ENCODE data around the gene C1QA. TPM values are rescaled to one million over a fixed set of nuclear protein-coding genes. Genes with fewer than 3 reads are reported as not detected.

C1QA gene
- total RNA-seq, 1 experiment from 2014 or later: 0.50 TPM

- Mint-ChIP-seq H3K27me3 (ENCODE audit: low read depth) (peaks cover 13% of the 10 kb centered on the region), H3K9me3 (no peaks in the 10 kb centered on the region), H3K4me1 (peaks cover 8% of the 10 kb centered on the region), H3K36me3 (no peaks in the 10 kb centered on the region), H3K27ac (no peak overlapping the region), H3K4me3 (no peak overlapping the region)
- CTCF ChIA-PET: no interaction called here
- TF ChIP-seq SOX15 (CRISPR knock-in tag; IDR thresholded peaks at IDR 0.05): no peak
- no peak for TF ChIP-seq GRHL2 (CRISPR knock-in tag; IDR thresholded peaks at IDR 0.05; ENCODE audit: insufficient replicate concordance, severe bottlenecking)
- TF ChIP-seq FOXP4 (CRISPR knock-in tag; IDR thresholded peaks at IDR 0.05): no peak
- no peak for TF ChIP-seq CBFB (CRISPR knock-in tag; IDR thresholded peaks at IDR 0.05; ENCODE audit: low read depth)
- TF ChIP-seq TEAD4 (CRISPR knock-in tag; IDR thresholded peaks at IDR 0.05): no peak
- no peak for TF ChIP-seq MLX (CRISPR knock-in tag; IDR thresholded peaks at IDR 0.05)
- TF ChIP-seq ATF3 (CRISPR knock-in tag; conservative IDR thresholded peaks at IDR 0.05): no peak
- POLR2A ChIA-PET: no interaction called here
- ATAC-seq (no peak), DNase-seq (ENCODE audit: low spot score) (no peak)
Measured at GRCh38 chr1:22609291-22609690, 27.1 kb upstream of the C1QA start.

- ChIA-PET CTCF (interaction anchor here (0.8 to 1.9 kb wide), 4 partner anchors 30 to 261 kb away, joined by 3 to 10 read pairs (median 5); no protein-coding TSS in a partner anchor), POLR2A (interaction anchor here (1.0 to 1.3 kb wide), 2 partner anchors 57 to 80 kb away, joined by 3 to 4 read pairs; no protein-coding TSS in a partner anchor)
- H3K36me3 Mint-ChIP-seq: no peaks in the 10 kb centered on the region
- no peak overlapping the region for H3K4me3 Mint-ChIP-seq
- H3K27me3 Mint-ChIP-seq (ENCODE audit: low read depth): peaks cover 3% of the 10 kb centered on the region; the same call in 1 of the 2 replicates
- DNase-seq (ENCODE audit: low spot score) (peak; percentile 89), ATAC-seq (peak; percentile 83)
- H3K27ac Mint-ChIP-seq: no peak overlapping the region
- H3K4me1 Mint-ChIP-seq: peaks cover 8% of the 10 kb centered on the region
- no peaks in the 10 kb centered on the region for H3K9me3 Mint-ChIP-seq
- TF ChIP-seq EMX1 (CRISPR knock-in tag; IDR thresholded peaks at IDR 0.05) (no peak), NFATC4 (CRISPR knock-in tag; IDR thresholded peaks at IDR 0.05) (no peak), NFE2L1 (CRISPR knock-in tag; IDR thresholded peaks at IDR 0.05) (peak; percentile 90), FOXK1 (CRISPR knock-in tag; IDR thresholded peaks at IDR 0.05) (peak; percentile 89), ZMAT4 (CRISPR knock-in tag; IDR thresholded peaks at IDR 0.05) (no peak), ELF4 (CRISPR knock-in tag; IDR thresholded peaks at IDR 0.05; ENCODE audit: low read depth) (no peak; the same call in 1 of the 2 replicates), NFYB (CRISPR knock-in tag; conservative IDR thresholded peaks at IDR 0.05; ENCODE audit: low read depth) (peak; percentile 29; the same call in 1 of the 2 replicates), GTF2I (CRISPR knock-in tag; conservative IDR thresholded peaks at IDR 0.05) (no peak), CBFB (CRISPR knock-in tag; IDR thresholded peaks at IDR 0.05; ENCODE audit: low read depth) (peak; percentile 88; the same call in 1 of the 2 replicates), CREB1 (CRISPR knock-in tag; IDR thresholded peaks at IDR 0.05) (peak; percentile 84), SMAD4 (CRISPR knock-in tag; IDR thresholded peaks at IDR 0.05) (peak; percentile 91), TEAD4 (CRISPR knock-in tag; IDR thresholded peaks at IDR 0.05) (peak; percentile 97), KAT7 (CRISPR knock-in tag; IDR thresholded peaks at IDR 0.05; ENCODE audit: borderline replicate concordance) (no peak), NR3C1 (CRISPR knock-in tag; conservative IDR thresholded peaks at IDR 0.05; ENCODE audit: low read depth) (peak; percentile 88; the same call in 1 of the 2 replicates), ZNF317 (CRISPR knock-in tag; IDR thresholded peaks at IDR 0.05; ENCODE audit: borderline replicate concordance, low read depth) (no peak), FOXP1 (CRISPR knock-in tag; IDR thresholded peaks at IDR 0.05; ENCODE audit: borderline replicate concordance) (peak; percentile 97), TEAD1 (CRISPR knock-in tag; IDR thresholded peaks at IDR 0.05) (peak; percentile 94), ZSCAN18 (CRISPR knock-in tag; IDR thresholded peaks at IDR 0.05) (peak; percentile 64; the same call in 1 of the 2 replicates), MLX (CRISPR knock-in tag; IDR thresholded peaks at IDR 0.05) (no peak), MAX (CRISPR knock-in tag; IDR thresholded peaks at IDR 0.05) (peak; percentile 77; the same call in 1 of the 2 replicates), PRRX2 (CRISPR knock-in tag; IDR thresholded peaks at IDR 0.05) (no peak), ZNF532 (CRISPR knock-in tag; IDR thresholded peaks at IDR 0.05; ENCODE audit: borderline replicate concordance) (no peak)
Measured at GRCh38 chr1:22611530-22611947, 24.9 kb upstream of the C1QA start.

All from WTC11 (cell line).